ENCODE data around the gene PDCL2. TPM values are rescaled to one million over a fixed set of nuclear protein-coding genes. Genes with fewer than 3 reads are reported as not detected.

The PDCL2 gene
- total and polyA plus RNA-seq, 10 donors: not detected

DNA sequence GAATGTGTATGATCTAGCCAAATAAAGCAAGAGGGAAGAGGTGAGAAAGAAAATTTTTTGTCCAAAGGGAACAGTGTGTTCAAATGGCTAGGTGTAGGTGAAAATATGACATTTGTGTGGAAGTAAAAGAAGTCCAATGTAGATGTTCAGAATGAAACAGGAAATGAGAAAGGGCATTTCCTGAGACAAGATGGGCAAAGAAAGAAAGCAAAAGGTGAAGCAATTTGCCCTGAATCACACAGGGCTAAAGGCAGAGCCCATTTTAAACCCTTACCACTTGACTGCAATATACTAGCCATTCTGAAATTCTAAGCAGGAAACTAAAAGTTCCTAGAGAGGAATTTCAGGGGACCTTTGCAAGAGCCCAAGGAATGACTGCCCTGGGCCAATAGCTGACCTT is 81.4 kb downstream of the PDCL2 start:
- Histone ChIP-seq H3K4me1 (peaks cover 0 to 5% (median 1%) of the 10 kb centered on the region in 6 donors), H3K27ac (no peak overlapping the region), H3K4me3 (no peak overlapping the region), H3K36me3 (peaks cover 0 to 35% (median 0%) of the 10 kb centered on the region in 6 donors), H3K9me3 (peaks cover 0 to 5% (median 0%) of the 10 kb centered on the region in 8 donors), H3K27me3 (replicated peaks in 1 of 7) (no peaks in the 10 kb centered on the region)
- TF ChIP-seq POLR2AphosphoS5 (IDR thresholded peaks at IDR 0.05) (no peak), POLR2A (IDR thresholded peaks at IDR 0.05) (no peak)
- TF ChIP-seq, protein P1, sequence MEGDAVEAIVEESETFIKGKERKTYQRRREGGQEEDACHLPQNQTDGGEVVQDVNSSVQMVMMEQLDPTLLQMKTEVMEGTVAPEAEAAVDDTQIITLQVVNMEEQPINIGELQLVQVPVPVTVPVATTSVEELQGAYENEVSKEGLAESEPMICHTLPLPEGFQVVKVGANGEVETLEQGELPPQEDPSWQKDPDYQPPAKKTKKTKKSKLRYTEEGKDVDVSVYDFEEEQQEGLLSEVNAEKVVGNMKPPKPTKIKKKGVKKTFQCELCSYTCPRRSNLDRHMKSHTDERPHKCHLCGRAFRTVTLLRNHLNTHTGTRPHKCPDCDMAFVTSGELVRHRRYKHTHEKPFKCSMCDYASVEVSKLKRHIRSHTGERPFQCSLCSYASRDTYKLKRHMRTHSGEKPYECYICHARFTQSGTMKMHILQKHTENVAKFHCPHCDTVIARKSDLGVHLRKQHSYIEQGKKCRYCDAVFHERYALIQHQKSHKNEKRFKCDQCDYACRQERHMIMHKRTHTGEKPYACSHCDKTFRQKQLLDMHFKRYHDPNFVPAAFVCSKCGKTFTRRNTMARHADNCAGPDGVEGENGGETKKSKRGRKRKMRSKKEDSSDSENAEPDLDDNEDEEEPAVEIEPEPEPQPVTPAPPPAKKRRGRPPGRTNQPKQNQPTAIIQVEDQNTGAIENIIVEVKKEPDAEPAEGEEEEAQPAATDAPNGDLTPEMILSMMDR (IDR thresholded peaks at IDR 0.05 in 8 of 11, conservative IDR thresholded peaks at IDR 0.05 in 3 of 11): no peak
- DNase-seq: no peak
- intact Hi-C loops (cut with DNase I; ENCODE audit: low total_unique reads): no loop called here

DNA sequence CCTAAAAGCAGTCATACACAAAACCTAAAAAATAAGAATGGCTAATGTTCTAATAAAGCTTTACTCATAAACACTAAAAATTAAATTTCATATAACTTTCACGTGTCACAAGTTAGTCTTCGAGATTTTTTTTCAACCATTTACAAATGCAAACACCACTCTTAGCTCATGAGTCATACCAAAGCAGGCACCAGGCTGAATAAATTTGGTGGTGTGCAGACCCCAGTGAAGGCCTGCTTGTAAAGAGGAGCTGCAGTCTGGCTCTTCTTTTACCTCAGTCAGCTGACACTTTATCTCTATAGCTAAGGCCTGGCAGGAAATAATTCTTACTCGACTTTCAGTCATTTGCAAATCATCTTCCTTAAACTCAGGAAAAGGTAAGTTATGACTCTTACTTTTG is 82.8 kb downstream of the PDCL2 start:
- no peak for TF ChIP-seq POLR2A (IDR thresholded peaks at IDR 0.05)
- TF ChIP-seq, protein P1 (IDR thresholded peaks at IDR 0.05 in 8 of 11, conservative IDR thresholded peaks at IDR 0.05 in 3 of 11): no peak
- no peak for TF ChIP-seq POLR2AphosphoS5 (IDR thresholded peaks at IDR 0.05)
- Histone ChIP-seq H3K27me3 (replicated peaks in 1 of 7) (no peaks in the 10 kb centered on the region), H3K27ac (no peak overlapping the region), H3K36me3 (peaks cover 0 to 40% (median 2%) of the 10 kb centered on the region in 6 donors), H3K4me1 (peaks cover 0 to 5% (median 1%) of the 10 kb centered on the region in 6 donors), H3K9me3 (peaks cover 0 to 5% (median 0%) of the 10 kb centered on the region in 8 donors), H3K4me3 (no peak overlapping the region)
- no peak for DNase-seq
- 62 to 74% (median 70%) methylated on average over 3 of the region's 3 CpGs for WGBS, 5 donors
- intact Hi-C loops (cut with DNase I; ENCODE audit: low total_unique reads): no loop called here

DNA sequence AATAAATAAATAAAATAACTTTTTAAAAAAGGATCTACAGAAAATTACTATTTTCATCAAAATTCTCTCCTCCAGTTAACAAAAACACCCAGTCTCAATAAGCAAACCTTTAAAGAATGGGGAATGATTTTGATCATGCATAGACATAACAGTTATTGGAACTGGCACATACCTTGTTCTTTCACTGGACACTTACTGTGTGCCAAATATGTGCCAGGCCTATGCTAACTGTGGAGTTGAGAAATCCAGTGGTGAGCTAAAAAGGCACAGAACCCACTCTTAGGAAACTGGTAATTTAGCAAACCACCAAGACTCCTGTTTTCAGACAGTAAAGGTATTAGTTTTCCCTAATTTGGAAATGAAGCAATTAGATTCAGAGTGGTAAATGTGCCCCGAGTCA is 84.4 kb downstream of the PDCL2 start:
- WGBS, 5 donors: 86 to 96% (median 90%) methylated on average over 1 of the region's 1 CpG
- Histone ChIP-seq H3K4me3 (no peak overlapping the region), H3K4me1 (peaks cover 0 to 5% (median 1%) of the 10 kb centered on the region in 6 donors), H3K9me3 (peaks cover 0 to 4% (median 0%) of the 10 kb centered on the region in 8 donors), H3K27me3 (replicated peaks in 1 of 7) (no peaks in the 10 kb centered on the region), H3K27ac (no peak overlapping the region), H3K36me3 (peaks cover 0 to 45% (median 2%) of the 10 kb centered on the region in 6 donors)
- no peak for TF ChIP-seq POLR2AphosphoS5 (IDR thresholded peaks at IDR 0.05)
- TF ChIP-seq POLR2A (IDR thresholded peaks at IDR 0.05): no peak
- TF ChIP-seq, protein P1 (IDR thresholded peaks at IDR 0.05 in 8 of 11, conservative IDR thresholded peaks at IDR 0.05 in 3 of 11): no peak
- no peak for DNase-seq
- intact Hi-C loops (cut with DNase I; ENCODE audit: low total_unique reads): no loop called here

Other genes starting within 250 kb of the PDCL2 start
- 10 to 100 TPM in 1 of 7 donors, 1 to 10 TPM in 6; 2.8 to 11.1 (median 6.2) TPM for gene SRD5A3, start 246.0 kb downstream of the PDCL2 start, total RNA-seq
- 1 to 10 TPM; 4.4 to 7.4 (median 5.7) TPM for gene SRD5A3, start 246.0 kb downstream of the PDCL2 start, polyA plus RNA-seq
- gene TMEM165, start 196.3 kb downstream of the PDCL2 start, total RNA-seq: 100 to 1,000 TPM in 6 of 7 donors, 10 to 100 TPM in 1; 94.8 to 193 (median 160) TPM
- 10 to 100 TPM; 54.3 to 60.3 (median 54.7) TPM for gene TMEM165, start 196.3 kb downstream of the PDCL2 start, polyA plus RNA-seq
- 10 to 100 TPM; 13.8 to 29.4 (median 22.6) TPM for gene CLOCK, start 45.3 kb downstream of the PDCL2 start, total RNA-seq
- gene CLOCK, start 45.3 kb downstream of the PDCL2 start, polyA plus RNA-seq: 1 to 10 TPM; 1.9 to 5.3 (median 2.4) TPM
- gene NMU, start 44.1 kb upstream of the PDCL2 start, total RNA-seq: 1 to 10 TPM in 1 of 7 donors, not detected in 6; 1.2 TPM
- gene NMU, start 44.1 kb upstream of the PDCL2 start, polyA plus RNA-seq: under 1 TPM in 1 of 3 donors, not detected in 2; 0.09 TPM
- not detected for gene EXOC1L, start 227.5 kb upstream of the PDCL2 start, total RNA-seq
- gene EXOC1L, start 227.5 kb upstream of the PDCL2 start, polyA plus RNA-seq: not detected

Measured in spleen (tissue), 11 donors.